HG03135 (cell line): ENCODE data around the gene CALCOCO1.
A peak's percentile ranks its signal among the peaks of the same experiment; 100 is the strongest.
"Not testable (repeated sequence)": the region's sequence is repeated elsewhere in the genome, so short reads cannot be mapped to it uniquely, and the experiment has no call there.

Source experiments
- ATAC-seq: cut with Tn5 transposase; IDR thresholded peaks from one replicate; pipeline ENCODE4 v1.9.1; 2021; ENCODE audit warnings: mild to moderate bottlenecking, moderate library complexity; ENCODE audit not compliant: unreplicated experiment

The CALCOCO1 gene

GRCh38 chr12:53727310-53728041, at the start of gene CALCOCO1:
Gene CALCOCO1 (minus strand): TSS chr12:53727452. CDS start chr12:53725242, 2,210 bp downstream.
- ATAC-seq = peak; percentile 98

- no peak for ATAC-seq
Measured at GRCh38 chr12:53776872-53777271, 49.6 kb upstream of the CALCOCO1 start.

- ATAC-seq = no peak
Measured at GRCh38 chr12:53775478-53776145, 48.4 kb upstream of the CALCOCO1 start.

- no peak for ATAC-seq
Measured at GRCh38 chr12:53770281-53770680, 43.0 kb upstream of the CALCOCO1 start.

- no peak for ATAC-seq
Measured at GRCh38 chr12:53768976-53769375, 41.7 kb upstream of the CALCOCO1 start.

- ATAC-seq = no peak
Measured at GRCh38 chr12:53766881-53767280, 39.6 kb upstream of the CALCOCO1 start.

- no peak for ATAC-seq
Measured at GRCh38 chr12:53765891-53766290, 38.6 kb upstream of the CALCOCO1 start.

GRCh38 chr12:53764615-53765014, 37.4 kb upstream of the CALCOCO1 start:
- ATAC-seq = no peak

GRCh38 chr12:53762793-53763192, 35.5 kb upstream of the CALCOCO1 start:
- ATAC-seq = not testable (repeated sequence)

GRCh38 chr12:53761306-53761705, 34.1 kb upstream of the CALCOCO1 start:
- ATAC-seq = no peak

GRCh38 chr12:53759261-53759660, 32.0 kb upstream of the CALCOCO1 start:
- no peak for ATAC-seq

GRCh38 chr12:53758730-53759103, 31.5 kb upstream of the CALCOCO1 start:
- ATAC-seq = no peak

GRCh38 chr12:53758081-53758729, 31.0 kb upstream of the CALCOCO1 start:
- no peak for ATAC-seq

GRCh38 chr12:53757101-53757770, 30.0 kb upstream of the CALCOCO1 start:
- ATAC-seq = peak; percentile 66

- ATAC-seq = no peak
Measured at GRCh38 chr12:53756300-53757100, 29.2 kb upstream of the CALCOCO1 start.

GRCh38 chr12:53755893-53756292, 28.6 kb upstream of the CALCOCO1 start:
- ATAC-seq = no peak

GRCh38 chr12:53755451-53755891, 28.2 kb upstream of the CALCOCO1 start:
- no peak for ATAC-seq

- ATAC-seq = no peak
Measured at GRCh38 chr12:53754633-53755264, 27.5 kb upstream of the CALCOCO1 start.

- no peak for ATAC-seq
Measured at GRCh38 chr12:53754188-53754585, 26.9 kb upstream of the CALCOCO1 start.

GRCh38 chr12:53752621-53753020, 25.4 kb upstream of the CALCOCO1 start:
- ATAC-seq = no peak
